HEK293 (cell line): ENCODE data around the gene ADCK2.
A peak's percentile ranks its signal among the peaks of the same experiment; 100 is the strongest.

Experiments
- IKZF3 ChIP-seq: fragments of 450-650 bp; IDR thresholded peaks from 2 replicates; pipeline ENCODE4 v1.5.0; 2018; ENCODE audit warnings: missing biosample characterization, mild to moderate bottlenecking, missing genetic modification characterization, moderate library complexity
- KLF8 ChIP-seq: fragments of 450-650 bp; formaldehyde crosslinking; IDR thresholded peaks from 2 replicates; pipeline ENCODE4 v1.5.1; 2016; ENCODE audit warnings: missing biosample characterization, missing genetic modification characterization
- MYNN ChIP-seq: fragments of 450-650 bp; formaldehyde crosslinking; IDR thresholded peaks from 2 replicates; pipeline ENCODE4 v1.5.1; 2016; ENCODE audit warnings: missing biosample characterization, missing genetic modification characterization, borderline replicate concordance
- PRDM1 ChIP-seq: fragments of 450-650 bp; formaldehyde crosslinking; IDR thresholded peaks from 2 replicates; pipeline ENCODE4; 2016; ENCODE audit warnings: missing biosample characterization, missing genetic modification characterization
- RBAK ChIP-seq: fragments of 450-650 bp; formaldehyde crosslinking; IDR thresholded peaks from 2 replicates; pipeline ENCODE4 v1.5.1; 2016; ENCODE audit warnings: missing biosample characterization, missing genetic modification characterization
- SP7 ChIP-seq: fragments of 450-650 bp; formaldehyde crosslinking; IDR thresholded peaks from 2 replicates; pipeline ENCODE4 v1.5.1; 2016; ENCODE audit warnings: missing biosample characterization, missing genetic modification characterization
- ZBTB17 ChIP-seq: fragments of 450-650 bp; formaldehyde crosslinking; IDR thresholded peaks from 2 replicates; pipeline ENCODE4 v1.5.1; 2016; ENCODE audit warnings: missing biosample characterization, missing genetic modification characterization
- ZBTB48 ChIP-seq: fragments of 450-650 bp; formaldehyde crosslinking; IDR thresholded peaks from 2 replicates; pipeline ENCODE4 v1.5.1; 2016; ENCODE audit warnings: missing biosample characterization, missing genetic modification characterization
- ZBTB7A ChIP-seq: fragments of 450-650 bp; formaldehyde crosslinking; IDR thresholded peaks from 2 replicates; pipeline ENCODE4 v1.5.1; 2016; ENCODE audit warnings: low read depth, missing biosample characterization, missing genetic modification characterization
- ZNF202 ChIP-seq: fragments of 450-650 bp; formaldehyde crosslinking; IDR thresholded peaks from 2 replicates; pipeline ENCODE4 v1.5.1; 2016; ENCODE audit warnings: missing biosample characterization, missing genetic modification characterization, borderline replicate concordance
- ZNF354C ChIP-seq: fragments of 450-650 bp; formaldehyde crosslinking; IDR thresholded peaks from 2 replicates; pipeline ENCODE4 v1.5.1; 2016; ENCODE audit warnings: missing biosample characterization, missing genetic modification characterization, low read depth, borderline replicate concordance
- ZNF426 ChIP-seq: fragments of 450-650 bp; formaldehyde crosslinking; IDR thresholded peaks from 2 replicates; pipeline ENCODE4 v1.5.1; 2017; ENCODE audit warnings: missing biosample characterization, missing genetic modification characterization, mild to moderate bottlenecking, inconsistent platforms, moderate library complexity
- ZNF548 ChIP-seq: fragments of 450-650 bp; formaldehyde crosslinking; IDR thresholded peaks from 2 replicates; pipeline ENCODE4 v1.5.1; 2016; ENCODE audit warnings: missing biosample characterization, missing genetic modification characterization
- ZNF596 ChIP-seq: fragments of 450-650 bp; IDR thresholded peaks from 2 replicates; pipeline ENCODE4 v1.5.0; 2018; ENCODE audit warnings: missing biosample characterization, mild to moderate bottlenecking, missing genetic modification characterization, moderate library complexity
- ZNF626 ChIP-seq: fragments of 450-650 bp; sonication (Bioruptor Pico); formaldehyde crosslinking; IDR thresholded peaks from 2 replicates; pipeline ENCODE4 v1.5.1; 2018; ENCODE audit warnings: missing biosample characterization, missing genetic modification characterization, inconsistent platforms
- ZNF843 ChIP-seq: fragments of 450-650 bp; formaldehyde crosslinking; IDR thresholded peaks from 2 replicates; pipeline ENCODE4 v1.5.1; 2016; ENCODE audit warnings: missing biosample characterization, missing genetic modification characterization
- ZSCAN23 ChIP-seq: fragments of 450-650 bp; formaldehyde crosslinking; IDR thresholded peaks from 2 replicates; pipeline ENCODE4 v1.5.1; 2016; ENCODE audit warnings: missing biosample characterization, missing genetic modification characterization
- TF ChIP-seq, protein P1 (sequence below): fragments of 450-650 bp; formaldehyde crosslinking; conservative IDR thresholded peaks from 2 replicates; pipeline ENCODE4 v1.5.1; 2016; ENCODE audit warnings: low read depth, missing biosample characterization, missing genetic modification characterization
- TF ChIP-seq, protein P2 (sequence below): fragments of 450-650 bp; formaldehyde crosslinking; IDR thresholded peaks from 2 replicates; pipeline ENCODE4 v1.5.1; 2016; ENCODE audit warnings: missing biosample characterization, missing genetic modification characterization
- TF ChIP-seq, protein P3 (sequence below): fragments of 450-650 bp; formaldehyde crosslinking; IDR thresholded peaks from 2 replicates; pipeline ENCODE4 v1.5.1; 2017; ENCODE audit warnings: missing biosample characterization, missing genetic modification characterization
- TF ChIP-seq, protein P4 (sequence below): fragments of 450-650 bp; formaldehyde crosslinking; IDR thresholded peaks from 2 replicates; pipeline ENCODE4 v1.5.0; 2017; ENCODE audit warnings: missing biosample characterization, missing genetic modification characterization, borderline replicate concordance
- TF ChIP-seq, protein P5 (sequence below): fragments of 450-650 bp; formaldehyde crosslinking; IDR thresholded peaks from 2 replicates; pipeline ENCODE4 v1.5.1; 2016; ENCODE audit warnings: missing biosample characterization, missing genetic modification characterization
- TF ChIP-seq, protein P6 (sequence below): fragments of 450-650 bp; IDR thresholded peaks from 2 replicates; pipeline ENCODE4 v1.5.1; 2018; ENCODE audit warnings: missing biosample characterization, mild to moderate bottlenecking, missing genetic modification characterization
- TF ChIP-seq, protein P7 (sequence below): fragments of 450-650 bp; formaldehyde crosslinking; IDR thresholded peaks from 2 replicates; pipeline ENCODE4 v1.5.1; 2016; ENCODE audit warnings: missing biosample characterization, missing genetic modification characterization

The ADCK2 gene

DNA sequence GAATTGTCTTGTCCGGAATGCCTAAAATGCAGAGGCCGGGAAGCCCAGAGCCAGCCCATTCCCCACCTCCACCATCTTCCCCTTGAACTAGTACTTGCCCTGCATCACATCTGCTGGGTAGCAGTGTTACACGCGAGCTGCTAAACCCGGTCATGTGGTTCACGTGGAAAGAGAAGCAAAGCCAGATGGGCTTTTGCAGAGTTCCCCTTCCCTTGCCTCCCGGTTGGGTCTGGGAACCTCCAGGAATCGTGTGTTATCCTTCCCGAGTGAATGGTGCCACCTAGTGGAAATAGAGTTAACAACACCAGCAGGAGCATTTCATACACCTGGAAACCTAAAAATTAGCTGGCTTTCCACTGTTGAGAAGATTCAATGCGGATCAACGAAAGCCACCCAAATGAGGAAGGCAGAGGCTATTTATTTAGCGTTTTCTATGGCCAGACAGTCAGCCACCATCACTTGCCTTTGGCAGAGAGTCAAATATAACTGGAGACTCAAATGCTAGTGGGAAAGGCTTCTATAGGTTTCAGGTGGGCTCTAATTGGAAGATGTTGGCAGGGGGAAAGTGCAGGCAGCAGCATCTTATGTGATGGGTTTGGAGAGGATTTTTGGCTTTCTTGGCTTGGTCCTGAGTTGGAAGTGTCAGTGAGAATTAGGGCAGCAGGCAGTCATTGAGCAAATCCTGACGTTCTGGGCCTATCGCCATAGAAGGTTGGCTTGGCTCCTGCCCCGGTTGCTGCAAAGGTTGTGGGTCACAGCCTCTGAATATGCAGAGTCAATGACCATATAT lies 19.2 kb upstream of the ADCK2 start (continued):
- no peak for TF ChIP-seq ZBTB48 (tag by site-specific recombination)
- no peak for TF ChIP-seq ZNF202
- no peak for TF ChIP-seq ZNF843 (tag by site-specific recombination)
- no peak for TF ChIP-seq RBAK (tag by site-specific recombination)
- no peak for TF ChIP-seq ZNF548 (tag by site-specific recombination)
- TF ChIP-seq, protein P1, sequence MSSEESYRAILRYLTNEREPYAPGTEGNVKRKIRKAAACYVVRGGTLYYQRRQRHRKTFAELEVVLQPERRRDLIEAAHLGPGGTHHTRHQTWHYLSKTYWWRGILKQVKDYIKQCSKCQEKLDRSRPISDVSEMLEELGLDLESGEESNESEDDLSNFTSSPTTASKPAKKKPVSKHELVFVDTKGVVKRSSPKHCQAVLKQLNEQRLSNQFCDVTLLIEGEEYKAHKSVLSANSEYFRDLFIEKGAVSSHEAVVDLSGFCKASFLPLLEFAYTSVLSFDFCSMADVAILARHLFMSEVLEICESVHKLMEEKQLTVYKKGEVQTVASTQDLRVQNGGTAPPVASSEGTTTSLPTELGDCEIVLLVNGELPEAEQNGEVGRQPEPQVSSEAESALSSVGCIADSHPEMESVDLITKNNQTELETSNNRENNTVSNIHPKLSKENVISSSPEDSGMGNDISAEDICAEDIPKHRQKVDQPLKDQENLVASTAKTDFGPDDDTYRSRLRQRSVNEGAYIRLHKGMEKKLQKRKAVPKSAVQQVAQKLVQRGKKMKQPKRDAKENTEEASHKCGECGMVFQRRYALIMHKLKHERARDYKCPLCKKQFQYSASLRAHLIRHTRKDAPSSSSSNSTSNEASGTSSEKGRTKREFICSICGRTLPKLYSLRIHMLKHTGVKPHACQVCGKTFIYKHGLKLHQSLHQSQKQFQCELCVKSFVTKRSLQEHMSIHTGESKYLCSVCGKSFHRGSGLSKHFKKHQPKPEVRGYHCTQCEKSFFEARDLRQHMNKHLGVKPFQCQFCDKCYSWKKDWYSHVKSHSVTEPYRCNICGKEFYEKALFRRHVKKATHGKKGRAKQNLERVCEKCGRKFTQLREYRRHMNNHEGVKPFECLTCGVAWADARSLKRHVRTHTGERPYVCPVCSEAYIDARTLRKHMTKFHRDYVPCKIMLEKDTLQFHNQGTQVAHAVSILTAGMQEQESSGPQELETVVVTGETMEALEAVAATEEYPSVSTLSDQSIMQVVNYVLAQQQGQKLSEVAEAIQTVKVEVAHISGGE = no peak
- TF ChIP-seq, protein P2, sequence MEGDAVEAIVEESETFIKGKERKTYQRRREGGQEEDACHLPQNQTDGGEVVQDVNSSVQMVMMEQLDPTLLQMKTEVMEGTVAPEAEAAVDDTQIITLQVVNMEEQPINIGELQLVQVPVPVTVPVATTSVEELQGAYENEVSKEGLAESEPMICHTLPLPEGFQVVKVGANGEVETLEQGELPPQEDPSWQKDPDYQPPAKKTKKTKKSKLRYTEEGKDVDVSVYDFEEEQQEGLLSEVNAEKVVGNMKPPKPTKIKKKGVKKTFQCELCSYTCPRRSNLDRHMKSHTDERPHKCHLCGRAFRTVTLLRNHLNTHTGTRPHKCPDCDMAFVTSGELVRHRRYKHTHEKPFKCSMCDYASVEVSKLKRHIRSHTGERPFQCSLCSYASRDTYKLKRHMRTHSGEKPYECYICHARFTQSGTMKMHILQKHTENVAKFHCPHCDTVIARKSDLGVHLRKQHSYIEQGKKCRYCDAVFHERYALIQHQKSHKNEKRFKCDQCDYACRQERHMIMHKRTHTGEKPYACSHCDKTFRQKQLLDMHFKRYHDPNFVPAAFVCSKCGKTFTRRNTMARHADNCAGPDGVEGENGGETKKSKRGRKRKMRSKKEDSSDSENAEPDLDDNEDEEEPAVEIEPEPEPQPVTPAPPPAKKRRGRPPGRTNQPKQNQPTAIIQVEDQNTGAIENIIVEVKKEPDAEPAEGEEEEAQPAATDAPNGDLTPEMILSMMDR = peak; percentile 78
- no peak for TF ChIP-seq ZNF354C (tag by site-specific recombination)
- TF ChIP-seq, protein P3, sequence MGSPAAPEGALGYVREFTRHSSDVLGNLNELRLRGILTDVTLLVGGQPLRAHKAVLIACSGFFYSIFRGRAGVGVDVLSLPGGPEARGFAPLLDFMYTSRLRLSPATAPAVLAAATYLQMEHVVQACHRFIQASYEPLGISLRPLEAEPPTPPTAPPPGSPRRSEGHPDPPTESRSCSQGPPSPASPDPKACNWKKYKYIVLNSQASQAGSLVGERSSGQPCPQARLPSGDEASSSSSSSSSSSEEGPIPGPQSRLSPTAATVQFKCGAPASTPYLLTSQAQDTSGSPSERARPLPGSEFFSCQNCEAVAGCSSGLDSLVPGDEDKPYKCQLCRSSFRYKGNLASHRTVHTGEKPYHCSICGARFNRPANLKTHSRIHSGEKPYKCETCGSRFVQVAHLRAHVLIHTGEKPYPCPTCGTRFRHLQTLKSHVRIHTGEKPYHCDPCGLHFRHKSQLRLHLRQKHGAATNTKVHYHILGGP = no peak; the same call in 1 of the 2 replicates
- TF ChIP-seq ZBTB17 (tag by site-specific recombination) = peak; percentile 26; the same call in 1 of the 2 replicates
- TF ChIP-seq, protein P4, sequence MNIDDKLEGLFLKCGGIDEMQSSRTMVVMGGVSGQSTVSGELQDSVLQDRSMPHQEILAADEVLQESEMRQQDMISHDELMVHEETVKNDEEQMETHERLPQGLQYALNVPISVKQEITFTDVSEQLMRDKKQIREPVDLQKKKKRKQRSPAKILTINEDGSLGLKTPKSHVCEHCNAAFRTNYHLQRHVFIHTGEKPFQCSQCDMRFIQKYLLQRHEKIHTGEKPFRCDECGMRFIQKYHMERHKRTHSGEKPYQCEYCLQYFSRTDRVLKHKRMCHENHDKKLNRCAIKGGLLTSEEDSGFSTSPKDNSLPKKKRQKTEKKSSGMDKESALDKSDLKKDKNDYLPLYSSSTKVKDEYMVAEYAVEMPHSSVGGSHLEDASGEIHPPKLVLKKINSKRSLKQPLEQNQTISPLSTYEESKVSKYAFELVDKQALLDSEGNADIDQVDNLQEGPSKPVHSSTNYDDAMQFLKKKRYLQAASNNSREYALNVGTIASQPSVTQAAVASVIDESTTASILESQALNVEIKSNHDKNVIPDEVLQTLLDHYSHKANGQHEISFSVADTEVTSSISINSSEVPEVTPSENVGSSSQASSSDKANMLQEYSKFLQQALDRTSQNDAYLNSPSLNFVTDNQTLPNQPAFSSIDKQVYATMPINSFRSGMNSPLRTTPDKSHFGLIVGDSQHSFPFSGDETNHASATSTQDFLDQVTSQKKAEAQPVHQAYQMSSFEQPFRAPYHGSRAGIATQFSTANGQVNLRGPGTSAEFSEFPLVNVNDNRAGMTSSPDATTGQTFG (tag by site-specific recombination) = no peak
- TF ChIP-seq ZNF596 (tag by site-specific recombination) = no peak
- no peak for TF ChIP-seq MYNN
- TF ChIP-seq ZBTB7A = no peak
- no peak for TF ChIP-seq ZSCAN23
- peak; percentile 97 for TF ChIP-seq IKZF3
- TF ChIP-seq KLF8 (tag by site-specific recombination) = no peak
- TF ChIP-seq ZNF426 (tag by site-specific recombination) = no peak
- 0 out of 2 replicates have a peak, but pooled peaks have one; percentile 23 for TF ChIP-seq SP7
- TF ChIP-seq, protein P5, sequence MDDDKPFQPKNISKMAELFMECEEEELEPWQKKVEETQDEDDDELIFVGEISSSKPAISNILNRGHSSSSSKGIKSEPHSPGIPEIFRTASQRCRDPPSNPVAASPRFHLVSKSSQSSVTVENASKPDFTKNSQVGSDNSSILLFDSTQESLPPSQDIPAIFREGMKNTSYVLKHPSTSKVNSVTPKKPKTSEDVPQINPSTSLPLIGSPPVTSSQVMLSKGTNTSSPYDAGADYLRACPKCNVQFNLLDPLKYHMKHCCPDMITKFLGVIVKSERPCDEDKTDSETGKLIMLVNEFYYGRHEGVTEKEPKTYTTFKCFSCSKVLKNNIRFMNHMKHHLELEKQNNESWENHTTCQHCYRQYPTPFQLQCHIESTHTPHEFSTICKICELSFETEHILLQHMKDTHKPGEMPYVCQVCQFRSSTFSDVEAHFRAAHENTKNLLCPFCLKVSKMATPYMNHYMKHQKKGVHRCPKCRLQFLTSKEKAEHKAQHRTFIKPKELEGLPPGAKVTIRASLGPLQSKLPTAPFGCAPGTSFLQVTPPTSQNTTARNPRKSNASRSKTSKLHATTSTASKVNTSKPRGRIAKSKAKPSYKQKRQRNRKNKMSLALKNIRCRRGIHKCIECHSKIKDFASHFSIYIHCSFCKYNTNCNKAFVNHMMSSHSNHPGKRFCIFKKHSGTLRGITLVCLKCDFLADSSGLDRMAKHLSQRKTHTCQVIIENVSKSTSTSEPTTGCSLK (tag by site-specific recombination) = no peak
- TF ChIP-seq, protein P6, sequence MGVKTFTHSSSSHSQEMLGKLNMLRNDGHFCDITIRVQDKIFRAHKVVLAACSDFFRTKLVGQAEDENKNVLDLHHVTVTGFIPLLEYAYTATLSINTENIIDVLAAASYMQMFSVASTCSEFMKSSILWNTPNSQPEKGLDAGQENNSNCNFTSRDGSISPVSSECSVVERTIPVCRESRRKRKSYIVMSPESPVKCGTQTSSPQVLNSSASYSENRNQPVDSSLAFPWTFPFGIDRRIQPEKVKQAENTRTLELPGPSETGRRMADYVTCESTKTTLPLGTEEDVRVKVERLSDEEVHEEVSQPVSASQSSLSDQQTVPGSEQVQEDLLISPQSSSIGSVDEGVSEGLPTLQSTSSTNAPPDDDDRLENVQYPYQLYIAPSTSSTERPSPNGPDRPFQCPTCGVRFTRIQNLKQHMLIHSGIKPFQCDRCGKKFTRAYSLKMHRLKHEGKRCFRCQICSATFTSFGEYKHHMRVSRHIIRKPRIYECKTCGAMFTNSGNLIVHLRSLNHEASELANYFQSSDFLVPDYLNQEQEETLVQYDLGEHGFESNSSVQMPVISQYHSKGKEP = no peak
- TF ChIP-seq, protein P7, sequence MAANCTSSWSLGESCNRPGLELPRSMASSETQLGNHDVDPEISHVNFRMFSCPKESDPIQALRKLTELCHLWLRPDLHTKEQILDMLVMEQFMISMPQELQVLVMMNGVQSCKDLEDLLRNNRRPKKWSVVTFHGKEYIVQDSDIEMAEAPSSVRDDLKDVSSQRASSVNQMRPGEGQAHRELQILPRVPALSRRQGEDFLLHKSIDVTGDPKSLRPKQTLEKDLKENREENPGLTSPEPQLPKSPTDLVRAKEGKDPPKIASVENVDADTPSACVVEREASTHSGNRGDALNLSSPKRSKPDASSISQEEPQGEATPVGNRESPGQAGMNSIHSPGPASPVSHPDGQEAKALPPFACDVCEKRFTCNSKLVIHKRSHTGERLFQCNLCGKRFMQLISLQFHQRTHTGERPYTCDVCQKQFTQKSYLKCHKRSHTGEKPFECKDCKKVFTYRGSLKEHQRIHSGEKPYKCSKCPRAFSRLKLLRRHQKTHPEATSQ (tag by site-specific recombination) = no peak
- TF ChIP-seq PRDM1 (tag by site-specific recombination) = no peak
- TF ChIP-seq ZNF626 (tag by site-specific recombination) = no peak
